Tibial nerve (tissue), 4 donors: ENCODE measurements around the gene TGM1. TPM values are rescaled to one million over a fixed set of nuclear protein-coding genes. Genes with fewer than 3 reads are reported as not detected.

Source experiments
- DNase-seq, 2 donors: peaks; one replicate each; pipeline ENCODE4 v3.0.0-alpha.2; 2019; ENCODE audit warnings: low spot score in 2 of 2
- H3K27ac ChIP-seq, 4 donors: fragments of 200-600 bp; sonication (generic) in 3 of 4; one replicate each; pipeline ENCODE4 v1.5.1; 2017 to 2019; ENCODE audit warnings: mild to moderate bottlenecking in 1 of 4
- H3K27me3 ChIP-seq, 2 donors: fragments of 200-600 bp; sonication (generic) in 1 of 2; one replicate each; pipeline versions ENCODE4 v1.5.1 to v1.6.0; 2017 to 2019
- H3K36me3 ChIP-seq, 3 donors: fragments of 200-600 bp; sonication (generic); one replicate each; pipeline ENCODE4 v1.5.1; 2018 to 2019
- H3K4me1 ChIP-seq, 4 donors: fragments of 200-600 bp; sonication (generic) in 3 of 4; one replicate each; pipeline ENCODE4 v1.5.1; 2017 to 2019
- H3K4me3 ChIP-seq, 4 donors: fragments of 200-600 bp; sonication (generic) in 3 of 4; one replicate each; pipeline ENCODE4 v1.5.1; 2017 to 2019; ENCODE audit warnings: mild to moderate bottlenecking in 1 of 4, moderate library complexity in 1 of 4
- H3K9me3 ChIP-seq, 4 donors: fragments of 200-600 bp; sonication (generic) in 3 of 4; one replicate each; pipeline ENCODE4 v1.5.1; 2017 to 2019
- CTCF ChIP-seq, 5 experiments: fragments of 200-600 bp in 3 of 5; fragments of 450-650 bp in 2 of 5; sonication (generic) in 3 of 5; IDR thresholded peaks; one replicate each; pipeline ENCODE4 v1.5.1; 2016 to 2019; ENCODE audit warnings: antibody characterized with exemption in 5 of 5, mild to moderate bottlenecking in 3 of 5, moderate library complexity in 2 of 5
- EP300 ChIP-seq, 2 donors: sonication (generic); formaldehyde crosslinking; IDR thresholded peaks; one replicate each; pipeline ENCODE4 v1.6.1; 2017; ENCODE audit warnings: antibody characterized with exemption in 2 of 2, mild to moderate bottlenecking in 1 of 2
- POLR2A ChIP-seq, 2 donors: fragments of 450-650 bp; IDR thresholded peaks; one replicate each; pipeline ENCODE4 v1.6.1; 2017; ENCODE audit warnings: antibody characterized with exemption in 2 of 2, mild to moderate bottlenecking in 2 of 2, moderate library complexity in 2 of 2
- WGBS, 2 donors: methylation state at CpG; one replicate each; pipeline ENCODE4 v1.1.5; 2018; 5-methylcytosine and 5-hydroxymethylcytosine counted together
- total RNA-seq, 4 donors: library from RNA; depleted of rRNA; stranded (reverse); fragments of >200 nt; gene quantifications; one replicate each; pipeline ENCODE4 v1.1.0, GENCODE V29; 2016

The TGM1 gene
- total RNA-seq, 4 donors from 2014 or later: 13.5 to 53.5 (median 19.4) TPM

- H3K9me3 ChIP-seq: no peaks in the 10 kb centered on the region
- no peaks in the 10 kb centered on the region for H3K27me3 ChIP-seq
- no peak overlapping the region for H3K4me3 ChIP-seq
- TF ChIP-seq POLR2A (IDR thresholded peaks at IDR 0.05): no peak
- peak in 1 of 2 donors; percentile 18 for TF ChIP-seq EP300 (IDR thresholded peaks at IDR 0.05)
- TF ChIP-seq CTCF (IDR thresholded peaks at IDR 0.05): peak; percentile 45 to 76 (median 58)
- H3K36me3 ChIP-seq: peaks cover 0 to 47% (median 6%) of the 10 kb centered on the region in 3 donors
- peaks cover 0 to 47% (median 13%) of the 10 kb centered on the region in 4 donors for H3K4me1 ChIP-seq
- DNase-seq: peak in 1 of 2 donors; percentile 67
- peak overlapping the region in 1 of 4 donors; percentile 31 for H3K27ac ChIP-seq
- 63 to 67% methylated on average over 12 of the region's 12 CpGs for WGBS, 2 donors
Measured at GRCh38 chr14:24296341-24297157, 33.6 kb upstream of the TGM1 start.

GRCh38 chr14:24293525-24293924, 30.5 kb upstream of the TGM1 start:
- no peak for TF ChIP-seq EP300 (IDR thresholded peaks at IDR 0.05)
- no peak for TF ChIP-seq POLR2A (IDR thresholded peaks at IDR 0.05)
- TF ChIP-seq CTCF (IDR thresholded peaks at IDR 0.05): no peak
- no peak for DNase-seq
- no peaks in the 10 kb centered on the region for H3K9me3 ChIP-seq
- peaks cover 0 to 71% (median 17%) of the 10 kb centered on the region in 3 donors for H3K36me3 ChIP-seq
- H3K27me3 ChIP-seq: no peaks in the 10 kb centered on the region
- no peak overlapping the region for H3K4me3 ChIP-seq
- no peak overlapping the region for H3K27ac ChIP-seq
- 88 to 91% methylated on average over 2 of the region's 2 CpGs for WGBS, 2 donors
- H3K4me1 ChIP-seq: peaks cover 0 to 22% (median 2%) of the 10 kb centered on the region in 4 donors

GRCh38 chr14:24292118-24292807, 29.3 kb upstream of the TGM1 start:
- Histone ChIP-seq H3K27ac (no peak overlapping the region), H3K9me3 (no peaks in the 10 kb centered on the region), H3K36me3 (peaks cover 0 to 71% (median 17%) of the 10 kb centered on the region in 3 donors), H3K27me3 (no peaks in the 10 kb centered on the region), H3K4me3 (no peak overlapping the region), H3K4me1 (peaks cover 0 to 10% (median 0%) of the 10 kb centered on the region in 4 donors)
- no peak for DNase-seq
- 84 to 88% methylated on average over 9 to 11 of the region's 11 CpGs for WGBS, 2 donors
- TF ChIP-seq EP300 (IDR thresholded peaks at IDR 0.05) (no peak), CTCF (IDR thresholded peaks at IDR 0.05) (no peak), POLR2A (IDR thresholded peaks at IDR 0.05) (no peak)

GRCh38 chr14:24291446-24292117, 28.6 kb upstream of the TGM1 start:
- H3K36me3 ChIP-seq: peaks cover 0 to 71% (median 17%) of the 10 kb centered on the region in 3 donors
- WGBS, 2 donors: 85 to 92% methylated on average over 3 of the region's 3 CpGs

More at GRCh38 chr14:24291446-24292117, 28.6 kb upstream of the TGM1 start:
- Histone ChIP-seq H3K9me3 (no peaks in the 10 kb centered on the region), H3K4me3 (no peak overlapping the region), H3K27ac (no peak overlapping the region), H3K4me1 (peaks cover 0 to 3% (median 0%) of the 10 kb centered on the region in 4 donors), H3K27me3 (no peaks in the 10 kb centered on the region)
- TF ChIP-seq EP300 (IDR thresholded peaks at IDR 0.05) (no peak), POLR2A (IDR thresholded peaks at IDR 0.05) (no peak), CTCF (IDR thresholded peaks at IDR 0.05) (no peak)
- DNase-seq: no peak
